ENCODE results near the gene CD164L2. TPM values are rescaled to one million over a fixed set of nuclear protein-coding genes. Genes with fewer than 3 reads are reported as not detected.

Gene CD164L2
- total and polyA plus RNA-seq, 2 experiments from 2014 or later, result 2.0 to 2.8 TPM

- peak overlapping the region; percentile 89; the same call in 1 of the 2 replicates for H3K4me3 ChIP-seq
- no peak overlapping the region for H3K27ac Mint-ChIP-seq
These were observed 18.3 kb downstream of the CD164L2 start for GRCh38 chr1:27364696-27365371.

More at GRCh38 chr1:27364696-27365371, 18.3 kb downstream of the CD164L2 start:
- peaks cover 17% of the 10 kb centered on the region; the same call in 1 of the 2 replicates for H3F3A ChIP-seq (replicated peaks; ENCODE audit: low read depth)
- no peak overlapping the region for H3K27ac ChIP-seq (ENCODE audit: low read depth)
- peak overlapping the region; percentile 99 for H3K4me2 ChIP-seq
- TF ChIP-seq STAT1 (IDR thresholded peaks at IDR 0.05; ENCODE audit: unreplicated experiment) (no peak), CREB1 (CRISPR knock-in tag; IDR thresholded peaks at IDR 0.05; ENCODE audit: low read depth) (no peak), ZNF331 (CRISPR knock-in tag; IDR thresholded peaks at IDR 0.05; ENCODE audit: low read depth) (no peak), CTCF (conservative IDR thresholded peaks at IDR 0.05; ENCODE audit: low read depth in 2 of 2) (no peak), POLR2AphosphoS5 (IDR thresholded peaks at IDR 0.05; ENCODE audit: low read depth) (no peak), EZH2phosphoT487 (IDR thresholded peaks at IDR 0.05; ENCODE audit: unreplicated experiment) (no peak), EZH2 (IDR thresholded peaks at IDR 0.05; ENCODE audit: low read depth, unreplicated experiment) (no peak), REST (IDR thresholded peaks at IDR 0.05; ENCODE audit: unreplicated experiment) (no peak), ZNF114 (CRISPR knock-in tag; IDR thresholded peaks at IDR 0.05) (no peak), JUNB (IDR thresholded peaks at IDR 0.05; ENCODE audit: unreplicated experiment) (no peak), ZNF462 (CRISPR knock-in tag; IDR thresholded peaks at IDR 0.05) (no peak), ETS1 (IDR thresholded peaks at IDR 0.05) (no peak)
- peak overlapping the region; percentile 86 for H3K4me3 Mint-ChIP-seq
- H3K27me3 ChIP-seq (ENCODE audit: insufficient read depth), result peaks cover 25% of the 10 kb centered on the region
- H3K79me2 ChIP-seq (replicated peaks; ENCODE audit: insufficient read depth), result no peaks in the 10 kb centered on the region
- peaks cover 28% of the 10 kb centered on the region for H3K27me3 Mint-ChIP-seq (ENCODE audit: insufficient read depth, low read depth, poor library complexity)
- H2AFZ ChIP-seq, result 0 out of 2 replicates have a peak overlapping the region, but pooled peaks have one; percentile 59
- peaks cover 30% of the 10 kb centered on the region for H3K4me1 Mint-ChIP-seq
- no peaks in the 10 kb centered on the region for H3K9me2 ChIP-seq (ENCODE audit: insufficient read depth)
- no peaks in the 10 kb centered on the region for H4K20me1 ChIP-seq (replicated peaks; ENCODE audit: insufficient read depth)
- ATAC-seq, result no peak
- H3K4me1 ChIP-seq (ENCODE audit: insufficient read depth), result peaks cover 20% of the 10 kb centered on the region
- H3K36me3 ChIP-seq (ENCODE audit: insufficient read depth), result no peaks in the 10 kb centered on the region
- no peaks in the 10 kb centered on the region for H3K9me3 Mint-ChIP-seq
- H3K36me3 Mint-ChIP-seq (ENCODE audit: low read depth), result no peaks in the 10 kb centered on the region
- no peak for DNase-seq (ENCODE audit: low spot score)

All from GM23338 (cell line).